GM21717 (cell line): ENCODE results near the gene AGFG1.
"Not testable (repeated sequence)": the region's sequence is repeated elsewhere in the genome, so short reads cannot be mapped to it uniquely, and the experiment has no call there.

ENCODE experiments used
- ATAC-seq: cut with Tn5 transposase; IDR thresholded peaks from one replicate; pipeline ENCODE4 v1.9.1; 2021; ENCODE audit warnings: mild to moderate bottlenecking, moderate library complexity; ENCODE audit not compliant: unreplicated experiment

AGFG1 gene

DNA sequence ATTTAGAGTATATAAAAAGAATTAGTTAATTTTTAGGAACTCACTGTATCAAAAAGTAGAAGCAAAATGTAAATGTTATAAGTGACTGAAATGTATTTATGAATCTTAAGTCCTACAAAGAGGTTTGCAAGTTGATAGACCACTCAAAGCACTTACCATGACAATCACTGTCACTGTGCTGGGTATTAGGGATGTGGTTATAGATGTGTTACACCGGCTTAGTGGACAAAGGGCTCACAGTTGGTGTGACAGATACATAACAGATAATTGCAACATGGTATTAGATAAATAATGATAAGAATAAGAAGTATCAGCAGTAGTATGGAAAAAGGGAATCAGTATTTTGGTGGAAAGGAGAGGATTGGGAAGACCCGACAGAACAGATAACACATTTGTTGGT, 21.6 kb downstream of the AGFG1 start:
- ATAC-seq: no peak

DNA sequence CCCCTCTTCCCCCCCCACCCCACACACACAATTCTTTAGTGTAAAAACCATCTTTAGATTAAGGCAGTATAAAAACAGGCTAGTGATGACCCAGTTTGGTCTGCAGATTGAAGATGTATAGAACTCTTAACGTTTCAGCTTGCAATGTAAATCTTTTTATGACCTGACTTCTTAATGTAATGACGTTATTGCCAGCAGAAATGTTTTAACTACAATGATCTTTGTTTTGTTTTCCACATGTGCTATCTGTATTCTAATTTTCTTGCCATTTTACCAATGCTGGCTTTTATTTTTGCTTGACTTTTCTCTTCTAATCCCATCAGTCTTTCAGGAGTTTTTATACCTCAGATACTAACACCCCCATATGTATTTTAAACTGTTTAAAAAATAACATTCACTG, 25.2 kb downstream of the AGFG1 start:
- no peak for ATAC-seq

DNA sequence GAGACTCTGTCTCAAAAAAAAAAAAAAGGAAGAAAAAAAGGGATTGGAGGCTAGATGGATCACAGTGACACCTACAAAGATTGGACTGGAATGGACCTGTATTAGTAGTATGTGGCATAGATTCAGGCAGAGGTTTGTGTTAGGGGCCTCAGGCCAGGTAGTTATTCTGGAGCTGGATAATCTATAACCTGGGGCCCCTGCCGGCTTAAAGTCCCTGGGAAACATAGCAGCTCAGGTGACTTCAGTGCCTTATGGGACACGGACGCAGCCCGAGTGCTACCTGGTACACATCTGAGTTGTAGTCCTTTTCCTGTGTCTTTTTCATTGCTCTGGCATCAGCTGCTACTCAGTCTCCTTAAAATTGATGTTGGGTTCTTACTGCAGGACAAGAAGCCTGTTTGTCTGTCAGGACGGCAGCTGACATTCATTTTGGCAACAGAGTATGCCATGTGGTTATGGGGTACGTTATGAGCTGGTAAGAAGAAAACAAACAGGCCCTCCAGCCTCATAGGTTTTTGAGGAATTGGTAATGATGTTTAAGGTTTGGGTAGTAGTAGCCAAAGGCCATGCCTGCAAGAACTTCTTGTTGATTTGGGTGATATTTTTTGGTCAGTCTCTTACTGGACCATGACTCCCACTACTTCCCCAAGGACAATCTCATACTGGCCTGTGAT, 27.8 kb downstream of the AGFG1 start:
- no peak for ATAC-seq

DNA sequence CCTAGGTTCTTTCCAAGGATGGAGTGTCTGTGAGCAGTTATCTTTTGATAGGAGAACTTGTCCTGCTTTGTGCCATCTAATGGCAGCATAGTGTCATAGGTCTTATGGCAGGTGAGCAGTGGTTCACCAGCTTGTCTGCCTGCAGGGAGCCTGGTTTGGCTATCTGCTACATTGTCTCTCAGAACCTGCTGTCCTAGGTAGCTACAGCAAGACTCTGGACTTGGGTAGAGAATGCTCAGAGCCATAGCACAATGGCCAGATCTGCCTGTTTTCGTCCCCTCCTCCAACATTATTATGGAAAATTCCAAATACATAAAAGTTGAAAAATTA, 28.3 kb downstream of the AGFG1 start:
- no peak for ATAC-seq

DNA sequence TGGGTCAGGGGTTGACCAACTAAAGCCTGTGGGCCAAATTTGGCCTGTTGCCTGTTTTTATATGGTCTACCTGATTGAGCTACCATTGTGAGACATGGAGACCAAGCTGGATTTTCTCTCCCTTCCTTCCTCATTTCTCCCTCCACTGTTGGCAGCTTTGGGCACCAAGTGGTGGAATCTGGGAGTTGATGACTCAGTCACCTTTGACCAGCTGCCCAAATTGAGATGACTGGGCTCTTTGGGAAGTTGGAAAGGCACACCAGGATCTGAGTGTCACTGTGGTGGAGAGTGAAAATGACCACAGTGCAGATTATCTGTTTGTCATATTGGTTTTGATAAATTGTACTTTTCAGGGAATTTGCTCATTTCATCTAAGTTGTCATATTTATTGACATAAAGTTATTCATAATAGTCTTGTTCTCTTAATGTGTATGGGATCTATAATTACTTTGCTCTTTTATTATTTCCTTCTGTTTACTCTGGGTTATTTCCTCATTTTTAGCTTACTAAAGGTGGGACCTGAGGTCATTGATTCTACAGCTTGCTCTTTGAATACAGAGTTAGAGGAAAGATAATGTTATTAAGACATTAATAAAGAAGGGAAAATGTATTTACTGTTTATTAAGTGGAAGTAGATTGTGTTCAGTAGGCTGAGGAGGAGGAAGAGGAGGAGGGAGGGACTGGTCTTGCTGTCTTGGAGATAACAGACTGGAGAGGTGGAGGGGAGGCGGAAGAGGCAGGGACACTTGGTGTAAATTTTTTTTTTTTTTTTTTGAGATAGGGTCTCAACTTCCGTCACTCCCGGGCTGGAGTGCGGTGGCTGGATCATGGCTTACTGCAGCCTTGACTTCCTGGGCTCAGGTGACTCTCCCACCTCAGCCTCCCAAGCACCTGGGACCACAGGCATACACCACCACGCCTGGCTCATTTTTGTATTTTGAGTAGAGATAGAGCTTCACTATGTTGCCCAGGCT, 31.8 kb downstream of the AGFG1 start:
- ATAC-seq: no peak

DNA sequence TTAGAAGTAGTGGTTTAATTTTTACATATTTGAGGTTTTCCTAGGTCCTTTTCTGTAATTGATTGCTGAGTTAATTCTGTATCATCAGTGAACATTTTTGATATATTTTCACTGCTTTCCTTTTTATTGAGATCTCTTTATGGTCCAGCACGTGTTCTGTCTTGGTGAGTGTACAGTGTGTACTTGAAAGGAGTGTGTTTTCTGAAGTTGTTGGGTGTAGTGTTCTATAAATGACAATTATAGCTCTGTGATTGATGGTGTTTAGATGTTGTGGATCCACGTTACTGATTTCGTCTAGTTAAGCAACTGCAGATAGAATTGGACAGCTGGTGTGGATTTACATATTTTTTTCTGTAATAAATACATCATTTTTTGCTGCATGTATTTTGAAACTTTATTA, 32.7 kb downstream of the AGFG1 start:
- ATAC-seq: no peak

DNA sequence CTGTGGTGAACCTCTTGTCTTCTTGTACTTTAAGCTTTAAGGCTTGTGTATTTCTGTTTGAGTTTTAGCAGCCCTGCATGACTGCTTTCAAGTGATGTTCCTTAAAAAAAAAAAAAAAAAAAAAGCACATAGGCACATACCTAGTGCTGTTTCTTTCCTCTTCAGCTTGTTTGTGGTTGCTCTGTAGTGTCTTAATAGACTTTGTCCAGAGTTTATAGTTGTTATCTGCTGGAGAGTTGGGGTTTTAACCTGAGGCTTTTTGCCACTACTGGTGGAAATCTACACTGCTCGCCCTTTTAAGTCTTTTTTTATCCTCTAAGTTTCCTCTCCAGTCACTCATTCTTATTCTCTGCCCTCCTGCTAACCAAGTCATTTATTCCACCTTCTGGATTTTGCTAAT, 34.5 kb downstream of the AGFG1 start:
- no peak for ATAC-seq

DNA sequence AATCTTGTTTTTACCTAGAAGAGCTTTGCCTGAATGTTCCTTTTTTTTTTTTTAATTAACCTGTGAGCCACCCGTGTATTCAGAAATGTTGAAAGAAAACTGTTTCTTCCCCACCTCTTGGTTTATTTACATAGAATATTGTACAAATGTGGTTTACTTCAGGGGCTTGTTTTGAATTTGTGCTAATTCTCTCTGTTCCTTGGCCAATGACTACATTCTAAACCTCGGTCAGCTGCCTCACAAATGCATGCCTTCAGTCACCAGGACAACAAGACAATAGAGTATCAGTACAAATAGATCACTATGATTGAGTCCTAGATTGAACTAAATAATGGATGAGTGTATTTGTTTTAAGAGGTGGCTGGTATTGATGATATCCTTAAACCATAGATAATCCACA, 36.0 kb downstream of the AGFG1 start:
- ATAC-seq: no peak

DNA sequence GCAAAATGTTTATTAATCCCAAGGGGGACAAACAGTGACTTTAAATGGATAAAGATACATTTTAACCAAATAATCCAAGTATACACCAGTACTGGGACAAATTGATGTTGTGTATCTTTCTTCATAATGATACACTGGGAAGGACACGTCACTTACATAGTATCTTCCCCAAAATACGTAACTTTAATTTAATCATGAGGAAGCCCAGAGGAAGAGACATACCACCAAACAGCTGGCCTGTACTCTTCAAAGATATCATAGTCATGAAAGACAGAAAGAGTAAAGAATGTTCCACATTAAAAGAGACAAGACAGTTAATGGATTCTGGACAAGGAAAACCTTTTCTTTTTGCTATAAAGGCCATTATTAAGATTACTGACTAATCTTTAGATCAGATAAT, 37.1 kb downstream of the AGFG1 start:
- ATAC-seq: no peak

DNA sequence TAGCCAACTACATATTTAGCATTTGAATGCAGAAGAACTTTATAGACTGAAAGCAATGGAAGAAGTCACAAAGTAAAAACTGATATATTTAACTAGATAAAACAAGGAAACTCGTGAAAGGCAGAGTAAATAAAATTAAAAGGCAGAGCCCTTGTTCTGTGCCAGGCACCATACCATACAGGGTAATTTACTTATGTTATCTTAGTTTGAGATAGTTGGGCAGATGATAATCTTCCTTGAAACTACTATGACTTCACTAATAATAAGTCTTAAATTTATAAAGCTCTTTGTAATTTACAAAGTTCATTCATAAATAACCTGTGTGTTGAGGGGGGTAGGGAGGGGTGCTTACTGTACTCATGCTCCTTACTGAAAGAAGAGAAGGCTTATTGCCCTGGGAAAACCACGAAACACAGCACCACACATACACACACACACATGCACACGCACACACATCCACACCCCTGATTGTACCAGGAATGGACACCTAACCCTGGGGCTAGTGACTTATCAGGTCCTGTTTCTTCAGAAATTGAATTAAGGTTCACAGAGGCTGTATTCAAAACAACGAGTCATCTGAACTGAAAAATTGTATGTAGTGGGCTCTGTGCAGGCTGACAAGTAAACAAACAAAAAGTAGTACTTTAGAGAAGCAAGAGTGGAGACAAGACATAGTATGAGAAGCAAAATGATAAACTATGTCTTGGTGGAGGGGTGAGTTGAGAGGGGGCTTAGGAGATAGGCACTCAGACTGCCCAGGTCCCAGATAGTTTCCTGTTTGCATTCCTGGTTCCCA, 38.1 kb downstream of the AGFG1 start:
- ATAC-seq: no peak

DNA sequence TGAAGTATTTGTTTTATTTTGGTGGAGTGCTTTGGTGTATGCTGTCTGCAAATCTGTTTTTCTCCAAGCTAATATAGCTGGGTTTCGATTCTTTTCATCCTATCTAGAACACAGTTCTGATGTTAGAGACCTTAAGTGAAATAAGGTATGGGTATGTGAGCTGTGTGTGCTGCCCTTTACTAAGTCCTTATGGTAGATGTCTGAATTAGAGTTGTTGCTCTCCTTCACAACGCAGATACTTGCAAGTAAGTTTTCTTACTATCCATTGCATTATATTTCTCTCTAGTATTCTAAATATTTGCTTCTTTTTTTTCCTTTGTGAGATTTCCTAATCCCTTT, 38.6 kb downstream of the AGFG1 start:
- ATAC-seq: no peak

DNA sequence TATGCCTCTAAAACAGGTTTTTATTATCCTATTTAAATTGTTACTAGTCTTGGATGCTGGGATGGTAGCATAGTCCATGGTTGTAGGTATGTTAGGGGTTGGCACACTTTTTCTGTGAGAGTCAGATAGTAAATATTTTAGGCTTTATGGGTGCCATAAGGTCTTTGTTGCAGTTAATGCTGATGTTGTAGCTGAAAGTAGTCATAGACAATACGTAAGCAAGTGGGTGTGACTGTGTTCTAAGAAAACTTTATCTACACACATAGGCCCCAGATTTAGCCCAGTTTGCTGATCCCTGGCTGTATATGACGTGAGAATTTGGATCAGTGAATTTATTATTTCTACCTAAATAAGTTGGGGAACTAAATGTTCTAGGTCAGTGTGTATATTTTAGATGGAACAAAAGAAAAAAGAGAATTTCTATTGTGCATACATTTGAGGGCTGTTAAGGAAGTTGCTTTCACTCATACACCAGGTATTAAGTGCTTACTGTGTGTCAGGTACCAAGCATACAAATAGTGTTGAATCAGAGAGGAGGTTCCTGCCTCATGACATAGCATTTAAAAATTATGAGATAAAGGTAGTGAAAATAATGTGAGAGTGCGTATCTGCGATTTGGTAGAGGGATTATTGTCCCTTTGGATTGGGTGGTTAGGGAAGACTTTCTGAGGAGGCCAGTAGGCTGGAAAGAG, 39.4 kb downstream of the AGFG1 start:
- ATAC-seq: no peak

DNA sequence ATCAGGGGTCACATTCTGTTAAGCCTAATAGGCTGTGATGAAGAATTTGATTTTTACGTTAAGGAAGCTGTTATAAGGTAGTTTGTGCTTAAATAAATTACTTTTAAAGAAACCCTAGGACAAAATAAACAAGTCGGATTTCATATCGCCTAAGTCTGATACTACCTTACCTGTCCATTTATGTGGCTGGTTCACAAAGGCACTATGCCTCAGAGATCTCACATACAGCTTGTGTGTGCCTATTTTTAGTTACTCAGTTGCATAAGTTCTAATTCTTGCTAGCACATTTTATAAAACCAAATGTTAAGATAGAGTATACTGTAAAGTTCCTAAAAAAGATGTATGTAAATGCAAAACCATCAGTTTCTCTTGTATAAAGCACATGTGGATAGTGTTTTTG, 40.0 kb downstream of the AGFG1 start:
- ATAC-seq: no peak

DNA sequence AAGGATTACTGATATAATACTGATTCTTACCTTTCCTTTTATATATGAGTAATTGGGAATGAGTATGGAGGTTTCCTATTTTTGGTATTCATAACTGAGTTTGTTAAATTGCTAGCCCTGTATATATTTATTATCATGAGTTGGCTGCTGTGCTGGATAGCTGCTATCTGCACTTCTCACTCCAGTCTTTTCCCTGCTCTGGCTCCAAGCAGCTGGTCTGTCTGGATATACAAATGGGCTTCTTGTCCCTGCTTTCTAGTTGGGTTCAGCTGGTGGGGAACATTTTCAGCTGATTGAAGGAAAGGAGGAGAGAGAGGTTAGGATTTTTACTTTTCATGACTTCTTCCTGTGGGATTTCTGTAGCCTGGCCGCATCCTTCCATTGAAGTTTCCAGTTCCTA, 41.2 kb downstream of the AGFG1 start:
- ATAC-seq: no peak

DNA sequence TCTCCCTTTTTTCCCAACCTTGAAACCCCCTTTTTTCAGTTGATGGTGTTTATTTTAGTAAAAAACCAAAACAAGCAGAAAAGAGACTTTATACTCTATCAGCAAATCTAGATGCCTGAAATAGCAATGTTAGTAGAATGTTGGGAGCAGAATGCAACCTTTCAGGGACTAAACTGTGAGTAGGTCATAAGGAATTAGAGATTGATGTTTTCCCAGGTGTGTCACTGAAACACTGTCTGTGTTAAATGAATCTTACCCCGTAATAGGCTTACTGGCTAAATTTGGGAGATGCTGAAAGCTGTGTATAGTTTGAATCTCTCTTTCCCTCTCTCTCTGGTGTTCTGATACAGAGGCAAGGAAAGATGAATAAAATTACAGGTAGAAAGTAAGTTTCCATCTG, 43.8 kb downstream of the AGFG1 start:
- ATAC-seq: no peak

DNA sequence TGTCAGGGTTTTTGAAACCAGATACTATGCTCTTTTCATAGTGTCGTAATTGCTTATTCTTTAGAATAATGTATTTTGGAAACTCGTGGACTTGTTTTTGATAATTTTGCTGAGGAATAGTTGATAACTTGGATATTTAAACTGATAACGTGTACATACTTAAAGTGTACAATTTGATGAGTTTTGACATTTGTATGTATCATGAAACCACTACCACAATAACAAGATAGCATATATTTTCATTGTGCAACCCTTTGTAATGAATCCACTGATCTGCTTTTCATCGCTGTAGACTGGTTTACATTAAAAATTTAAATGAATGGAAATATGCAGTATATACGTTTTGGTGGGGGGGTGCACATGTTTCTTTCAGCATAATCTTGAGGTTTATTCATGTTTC, 45.8 kb downstream of the AGFG1 start:
- ATAC-seq: no peak

DNA sequence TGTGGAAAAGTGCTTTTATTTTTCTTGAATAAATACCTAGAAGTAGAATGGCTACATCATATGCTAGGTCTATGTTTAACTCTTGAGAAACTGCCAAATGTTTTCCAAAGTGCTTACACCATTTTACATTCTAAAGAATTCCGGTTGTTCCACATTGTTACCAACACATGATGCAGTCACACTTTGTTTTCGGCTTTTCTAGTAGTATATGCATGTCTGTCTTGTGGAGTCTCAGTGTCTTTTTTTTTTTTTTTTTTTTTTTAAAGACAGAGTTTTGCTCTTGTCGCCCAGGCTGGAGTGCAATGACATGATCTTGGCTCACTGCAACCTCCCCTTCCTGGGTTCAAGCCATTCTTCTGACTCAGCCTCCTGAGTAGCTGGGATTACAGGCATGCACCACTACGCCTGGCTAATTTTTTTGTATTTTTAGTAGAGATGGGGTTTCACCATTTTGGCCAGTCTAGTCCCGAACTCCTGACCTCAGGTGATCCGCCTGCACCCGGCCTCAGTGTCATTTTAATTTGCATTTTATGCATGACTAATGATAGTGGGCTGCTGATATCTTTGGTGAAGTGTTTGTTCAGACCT, 46.4 kb downstream of the AGFG1 start:
- ATAC-seq: not testable (repeated sequence)

DNA sequence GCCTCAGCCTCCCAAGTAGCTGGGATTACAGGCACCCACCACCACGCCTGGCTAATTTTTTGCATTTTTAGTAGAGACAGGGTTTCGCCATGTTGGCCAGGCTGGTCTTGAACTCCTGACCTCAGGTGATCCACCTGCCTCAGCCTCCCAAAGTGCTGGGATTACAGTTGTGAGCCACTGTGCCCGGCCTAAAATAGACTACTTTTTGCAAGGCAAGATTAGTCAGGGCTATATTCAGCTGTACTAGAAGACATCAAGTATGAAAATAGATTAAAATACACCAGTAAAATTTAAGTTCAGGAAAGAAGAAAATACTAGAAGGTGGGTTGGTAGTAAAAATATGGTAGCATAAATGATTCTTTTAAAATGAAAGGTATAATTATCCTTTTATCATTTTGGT, 49.2 kb downstream of the AGFG1 start:
- ATAC-seq: not testable (repeated sequence)

DNA sequence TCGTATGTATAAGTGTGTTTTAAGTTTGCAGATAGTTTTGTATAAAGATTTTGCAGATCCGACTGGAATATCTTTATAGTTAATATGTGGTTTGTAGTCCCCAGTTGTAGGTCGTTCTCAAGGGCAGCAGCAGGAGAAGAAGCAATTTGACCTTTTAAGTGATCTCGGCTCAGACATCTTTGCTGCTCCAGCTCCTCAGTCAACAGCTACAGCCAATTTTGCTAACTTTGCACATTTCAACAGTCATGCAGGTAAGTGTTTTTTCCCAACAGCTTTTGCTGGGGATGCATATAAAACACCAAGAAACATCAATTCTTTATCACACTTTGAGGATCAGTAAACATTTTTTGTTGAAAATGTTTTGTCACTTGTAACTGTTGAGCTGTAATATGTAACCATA, 52.7 kb downstream of the AGFG1 start:
- no peak for ATAC-seq

DNA sequence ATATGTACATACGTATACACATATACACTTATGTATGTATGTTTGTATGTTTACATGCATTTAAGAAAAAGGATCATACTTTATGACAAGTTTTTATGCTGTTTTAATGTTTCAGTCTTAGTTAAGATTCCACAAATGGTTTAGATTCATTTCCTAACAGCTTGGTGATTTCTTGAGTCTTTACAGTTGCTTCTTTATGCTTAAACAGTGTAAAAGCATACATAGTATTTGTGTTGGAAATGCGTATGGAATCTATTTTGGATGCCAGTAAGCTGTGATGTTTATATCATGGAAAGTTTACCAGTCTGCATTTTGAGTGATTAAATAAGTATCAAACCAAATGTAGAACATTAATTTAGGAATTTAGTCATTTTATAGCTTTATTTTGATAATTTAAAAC, 55.4 kb downstream of the AGFG1 start:
- ATAC-seq: no peak

DNA sequence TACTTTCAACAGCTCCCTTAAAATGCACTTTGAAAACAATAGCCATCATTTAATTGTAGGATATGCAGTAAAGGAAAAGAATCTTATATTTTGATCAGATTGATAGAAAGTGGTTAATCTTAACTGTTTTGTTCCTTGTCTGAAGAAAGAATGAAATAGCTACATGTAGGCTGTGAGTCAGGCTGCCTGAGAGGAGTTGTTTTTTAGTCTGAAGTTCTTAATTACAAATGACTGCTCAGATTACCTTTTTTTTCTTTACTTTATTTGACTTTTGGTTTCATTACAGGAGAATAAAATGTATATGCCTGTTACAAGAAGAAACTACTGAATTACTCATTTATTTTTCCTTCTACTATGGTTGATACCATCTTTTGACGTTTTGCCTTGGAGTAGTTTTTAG, 56.8 kb downstream of the AGFG1 start:
- no peak for ATAC-seq
